G401 (cell line): ENCODE results near the gene HSPA9. TPM values are rescaled to one million over a fixed set of nuclear protein-coding genes. Genes with fewer than 3 reads are reported as not detected.
A peak's percentile ranks its signal among the peaks of the same experiment; 100 is the strongest.

Experiments
- DNase-seq: peaks from one replicate; pipeline ENCODE4 v3.0.0-alpha.2; 2015; ENCODE audit warnings: low spot score
- in situ Hi-C: cut with HindIII; loops from 2 replicates; pipeline ENCODE4 v1.10.0; 2016; ENCODE audit warnings: low sequenced_read_pairs, mixed read lengths
- total RNA-seq: library from RNA; depleted of rRNA; stranded (reverse); fragments of >200 nt; shearing (Covaris generic); gene quantifications from 2 replicates; pipeline ENCODE4 v1.2.3, GENCODE V29; 2014; rRNA removed

The HSPA9 gene
- total RNA-seq, 1 experiment from 2014 or later, result 650 TPM

GRCh38 chr5:138506370-138507306, 68.6 kb downstream of the HSPA9 start:
- in situ Hi-C loops, result no loop called here
- no peak for DNase-seq

GRCh38 chr5:138504799-138505198, 70.4 kb downstream of the HSPA9 start:
- in situ Hi-C loops, result no loop called here
- DNase-seq, result peak; percentile 45

Other genes starting within 250 kb of the HSPA9 start
- gene CDC25C, start 243.6 kb downstream of the HSPA9 start, total RNA-seq, result 39.8 and 57.5 TPM in 2 replicates
- gene FAM53C, start 237.1 kb downstream of the HSPA9 start, total RNA-seq, result 57.3 and 76.4 TPM in 2 replicates
- 56.3 and 72.0 TPM in 2 replicates for gene KDM3B, start 222.7 kb downstream of the HSPA9 start, total RNA-seq
- gene REEP2, start 136.3 kb downstream of the HSPA9 start, total RNA-seq, result 23.9 and 35.9 TPM in 2 replicates
- 0.62 and 4.0 TPM in 2 replicates for gene EGR1, start 109.9 kb downstream of the HSPA9 start, total RNA-seq
- gene ETF1, start 32.2 kb downstream of the HSPA9 start, total RNA-seq, result 168 and 229 TPM in 2 replicates
- gene CTNNA1, start 178.0 kb upstream of the HSPA9 start, total RNA-seq, result 186 and 229 TPM in 2 replicates